ENCODE data around the gene ARSI. TPM values are rescaled to one million over a fixed set of nuclear protein-coding genes. Genes with fewer than 3 reads are reported as not detected.

Gene ARSI
- total and polyA plus RNA-seq, 2 donors (not counting 3 experiments of a cell fraction or from before 2014, with no cell fraction given): 0.17 to 0.20 TPM

DNA sequence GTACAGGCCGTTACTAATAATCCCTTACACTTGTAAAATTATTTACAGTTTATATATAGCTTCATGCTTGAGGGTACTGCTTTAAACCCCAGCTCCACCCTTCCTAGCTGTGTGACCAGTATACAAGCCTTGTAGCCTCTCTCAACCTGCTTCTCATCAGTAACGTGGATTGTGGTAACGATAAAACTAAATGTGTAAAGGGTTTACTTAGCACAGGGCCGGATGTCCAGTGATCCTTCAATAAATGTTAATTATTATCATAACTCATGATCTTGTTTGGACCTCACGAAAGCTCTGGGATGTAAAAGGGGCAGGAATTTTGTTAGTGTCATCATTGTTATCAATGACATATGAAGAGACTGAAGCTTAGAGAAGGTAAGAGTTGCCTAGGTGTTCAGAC, 7.5 kb upstream of the ARSI start:
- TF ChIP-seq, protein P1, sequence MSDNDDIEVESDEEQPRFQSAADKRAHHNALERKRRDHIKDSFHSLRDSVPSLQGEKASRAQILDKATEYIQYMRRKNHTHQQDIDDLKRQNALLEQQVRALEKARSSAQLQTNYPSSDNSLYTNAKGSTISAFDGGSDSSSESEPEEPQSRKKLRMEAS (IDR thresholded peaks at IDR 0.05; ENCODE audit: insufficient read depth, insufficient read length): no peak
- TF ChIP-seq, protein P2, sequence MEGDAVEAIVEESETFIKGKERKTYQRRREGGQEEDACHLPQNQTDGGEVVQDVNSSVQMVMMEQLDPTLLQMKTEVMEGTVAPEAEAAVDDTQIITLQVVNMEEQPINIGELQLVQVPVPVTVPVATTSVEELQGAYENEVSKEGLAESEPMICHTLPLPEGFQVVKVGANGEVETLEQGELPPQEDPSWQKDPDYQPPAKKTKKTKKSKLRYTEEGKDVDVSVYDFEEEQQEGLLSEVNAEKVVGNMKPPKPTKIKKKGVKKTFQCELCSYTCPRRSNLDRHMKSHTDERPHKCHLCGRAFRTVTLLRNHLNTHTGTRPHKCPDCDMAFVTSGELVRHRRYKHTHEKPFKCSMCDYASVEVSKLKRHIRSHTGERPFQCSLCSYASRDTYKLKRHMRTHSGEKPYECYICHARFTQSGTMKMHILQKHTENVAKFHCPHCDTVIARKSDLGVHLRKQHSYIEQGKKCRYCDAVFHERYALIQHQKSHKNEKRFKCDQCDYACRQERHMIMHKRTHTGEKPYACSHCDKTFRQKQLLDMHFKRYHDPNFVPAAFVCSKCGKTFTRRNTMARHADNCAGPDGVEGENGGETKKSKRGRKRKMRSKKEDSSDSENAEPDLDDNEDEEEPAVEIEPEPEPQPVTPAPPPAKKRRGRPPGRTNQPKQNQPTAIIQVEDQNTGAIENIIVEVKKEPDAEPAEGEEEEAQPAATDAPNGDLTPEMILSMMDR (IDR thresholded peaks at IDR 0.05; ENCODE audit: extremely low read depth in 1 of 2, insufficient read depth in 1 of 2, low read depth in 1 of 2, low read length in 2 of 2): no peak
- no peak for TF ChIP-seq FOS (IDR thresholded peaks at IDR 0.05; ENCODE audit: borderline replicate concordance, insufficient read depth, low read length)
- TF ChIP-seq POLR2AphosphoS5 (IDR thresholded peaks at IDR 0.05; ENCODE audit: insufficient read depth, low read depth, low read length): no peak
- no peak for TF ChIP-seq JUN (IDR thresholded peaks at IDR 0.05; ENCODE audit: borderline replicate concordance, insufficient read depth, insufficient read length, low read depth)
- TF ChIP-seq EZH2 (IDR thresholded peaks at IDR 0.05; ENCODE audit: borderline replicate concordance, low read depth, low read length, severe bottlenecking): no peak
- TF ChIP-seq POLR2A (IDR thresholded peaks at IDR 0.05; ENCODE audit: low read depth, low read length): no peak
- no peak for TF ChIP-seq GATA2 (IDR thresholded peaks at IDR 0.05; ENCODE audit: insufficient read depth, insufficient read length, low read depth, low read length)
- FAIRE-seq: no peak
- Histone ChIP-seq H4K20me1 (replicated peaks; ENCODE audit: control insufficient read depth, extremely low read depth, insufficient read depth, low read length) (no peaks in the 10 kb centered on the region), H3K27ac (ENCODE audit: insufficient read depth, low read depth, low read length) (no peak overlapping the region), H3K9me3 (replicated peaks; ENCODE audit: control insufficient read depth, insufficient read depth, low read length) (no peaks in the 10 kb centered on the region), H3K27me3 (ENCODE audit: control insufficient read depth in 2 of 2, insufficient read depth in 2 of 2, low read length in 2 of 2) (peaks cover 4 to 9% of the 10 kb centered on the region in 2 experiments), H3K4me2 (ENCODE audit: insufficient read depth, low read length) (no peak overlapping the region), H3K79me2 (ENCODE audit: control insufficient read depth, insufficient read depth, low read length) (no peaks in the 10 kb centered on the region), H2AFZ (ENCODE audit: low read depth, low read length) (no peak overlapping the region), H3K4me3 (replicated peaks in 1 of 3; ENCODE audit: insufficient read depth in 1 of 3, low read depth in 1 of 3, low read length in 3 of 3) (no peak overlapping the region), H3K9ac (replicated peaks; ENCODE audit: extremely low read depth, insufficient read depth, low read length) (no peak overlapping the region), H3K9me1 (replicated peaks; ENCODE audit: control insufficient read depth, extremely low read depth, insufficient read depth, low read length) (no peaks in the 10 kb centered on the region), H3K4me1 (ENCODE audit: control insufficient read depth, extremely low read depth, insufficient read depth, low read length) (no peaks in the 10 kb centered on the region), H3K36me3 (ENCODE audit: control insufficient read depth in 2 of 2, extremely low read depth in 1 of 2, insufficient read depth in 2 of 2, low read length in 2 of 2) (no peaks in the 10 kb centered on the region)
- dilution Hi-C loops (cut with MboI; ENCODE audit: extremely low pct_ligation_motif_present, low sequenced_read_pairs): no loop called here
- intact Hi-C loops (cut with micrococcal nuclease): no loop called here
- CTCF ChIA-PET: interaction anchor here (1.8 kb wide), 1 partner anchor 23 kb away, joined by 3 read pairs; no protein-coding TSS in a partner anchor
- DNase-seq (ENCODE audit: low read depth, low spot score): no peak
- POLR2A ChIA-PET: no interaction called here
- no TSS peak for BruUV-seq (replicated peaks)

Measured in endothelial cell of umbilical vein (primary cell).